CD8-positive, alpha-beta memory T cell (primary cell): ENCODE results near the gene GPC6. TPM values are rescaled to one million over a fixed set of nuclear protein-coding genes. Genes with fewer than 3 reads are reported as not detected.

Experiments
- CTCF ChIA-PET: fragments of 350-600 bp; sonication (Branson Sonifier 250); formaldehyde crosslinking; loops from one replicate; lab custom pipeline; 2021; ENCODE audit warnings: antibody characterized with exemption; lab: Charles Lee
- POLR2A ChIA-PET: fragments of 350-600 bp; sonication (Branson Sonifier 250); formaldehyde crosslinking; loops from one replicate; lab custom pipeline; 2021; ENCODE audit warnings: antibody characterized with exemption; lab: Charles Lee
- DNase-seq, 5 donors: peaks; one replicate each; pipeline versions ENCODE4 v3.0.0 to v3.0.0-alpha.2; 2020 to 2022; ENCODE audit warnings: mixed read lengths in 1 of 5
- H3K27ac ChIP-seq: one replicate; pipeline ENCODE4 v1.7.0; 2013; ENCODE audit warnings: low read depth, mild to moderate bottlenecking, low read length, moderate library complexity
- H3K27me3 ChIP-seq: 2 replicates; pipeline ENCODE4 v1.7.0; 2013; ENCODE audit warnings: low read length, mild to moderate bottlenecking; ENCODE audit not compliant: insufficient read depth, poor library complexity, severe bottlenecking
- H3K36me3 ChIP-seq: 2 replicates; pipeline ENCODE4 v1.7.0; 2013; ENCODE audit warnings: mild to moderate bottlenecking, low read length, moderate library complexity; ENCODE audit not compliant: insufficient read depth
- H3K4me1 ChIP-seq: 2 replicates; pipeline ENCODE4 v1.7.0; 2013; ENCODE audit warnings: mild to moderate bottlenecking, low read length, moderate library complexity; ENCODE audit not compliant: insufficient read depth
- H3K4me3 ChIP-seq: 2 replicates; pipeline ENCODE4 v1.7.0; 2013; ENCODE audit warnings: mild to moderate bottlenecking, low read length
- H3K9me3 ChIP-seq: 2 replicates; pipeline ENCODE4 v1.7.0; 2013; ENCODE audit warnings: mild to moderate bottlenecking, low read length
- H3K27ac Mint-ChIP-seq, 8 donors: one replicate each; pipeline ENCODE4 v1.8.0; 2020 to 2021; ENCODE audit warnings: mixed read lengths in 8 of 8, mild to moderate bottlenecking in 6 of 8, inconsistent platforms in 3 of 8, moderate library complexity in 3 of 8
- H3K27me3 Mint-ChIP-seq, 2 donors: one replicate each; pipeline ENCODE4 v1.8.0; 2020 to 2021; ENCODE audit warnings: mixed read lengths in 2 of 2, mild to moderate bottlenecking in 1 of 2, moderate library complexity in 1 of 2
- H3K36me3 Mint-ChIP-seq, 3 donors: one replicate each; pipeline ENCODE4 v1.8.0; 2020 to 2021; ENCODE audit warnings: mixed read lengths in 3 of 3, inconsistent platforms in 1 of 3, mild to moderate bottlenecking in 1 of 3
- H3K4me1 Mint-ChIP-seq, 3 donors: one replicate each; pipeline ENCODE4 v1.8.0; 2020 to 2021; ENCODE audit warnings: mixed read lengths in 3 of 3, inconsistent platforms in 1 of 3, mild to moderate bottlenecking in 1 of 3
- H3K4me3 Mint-ChIP-seq, 7 donors: one replicate each; pipeline ENCODE4 v1.8.0; 2020 to 2021; ENCODE audit warnings: mixed read lengths in 7 of 7, mild to moderate bottlenecking in 6 of 7, moderate library complexity in 4 of 7, inconsistent platforms in 2 of 7
- H3K9me3 Mint-ChIP-seq, 5 donors: one replicate each; pipeline ENCODE4 v1.8.0; 2020 to 2022; ENCODE audit warnings: mixed read lengths in 5 of 5, mild to moderate bottlenecking in 3 of 5, moderate library complexity in 2 of 5, inconsistent platforms in 1 of 5
- polyA plus RNA-seq: library from polyadenylated mRNA; unstranded; fragments of 300-500 nt; fragmentation: Illumina TruSeq; gene quantifications from one replicate; pipeline ENCODE4 v1.2.3, GENCODE V29; 2021
- total RNA-seq, 2 experiments: library from RNA; stranded (reverse); gene quantifications; one replicate each; pipeline ENCODE4 v1.2.3, GENCODE V29; 2021

Gene GPC6
- total and polyA plus RNA-seq, 3 experiments from 2014 or later = not detected

GRCh38 chr13:93729383-93729782, 502.8 kb downstream of the GPC6 start:
- H3K36me3 Mint-ChIP-seq = no peaks in the 10 kb centered on the region
- peaks cover 0 to 8% (median 5%) of the 10 kb centered on the region in 3 donors for H3K4me1 Mint-ChIP-seq
- POLR2A ChIA-PET = no interaction called here
- no peak overlapping the region for H3K27ac ChIP-seq
- no peaks in the 10 kb centered on the region for H3K4me1 ChIP-seq
- no peak overlapping the region for H3K27ac Mint-ChIP-seq
- DNase-seq = no peak
- H3K4me3 Mint-ChIP-seq = no peak overlapping the region
- H3K4me3 ChIP-seq = no peak overlapping the region
- no peaks in the 10 kb centered on the region for H3K27me3 ChIP-seq
- peaks cover 0 to 8% of the 10 kb centered on the region in 2 donors for H3K27me3 Mint-ChIP-seq
- no peaks in the 10 kb centered on the region for H3K9me3 Mint-ChIP-seq
- no peaks in the 10 kb centered on the region for H3K9me3 ChIP-seq
- CTCF ChIA-PET = interaction anchor here (1.3 kb wide), 1 partner anchor 14 kb away, joined by 3 read pairs; no protein-coding TSS in a partner anchor
- H3K36me3 ChIP-seq = no peaks in the 10 kb centered on the region

DNA sequence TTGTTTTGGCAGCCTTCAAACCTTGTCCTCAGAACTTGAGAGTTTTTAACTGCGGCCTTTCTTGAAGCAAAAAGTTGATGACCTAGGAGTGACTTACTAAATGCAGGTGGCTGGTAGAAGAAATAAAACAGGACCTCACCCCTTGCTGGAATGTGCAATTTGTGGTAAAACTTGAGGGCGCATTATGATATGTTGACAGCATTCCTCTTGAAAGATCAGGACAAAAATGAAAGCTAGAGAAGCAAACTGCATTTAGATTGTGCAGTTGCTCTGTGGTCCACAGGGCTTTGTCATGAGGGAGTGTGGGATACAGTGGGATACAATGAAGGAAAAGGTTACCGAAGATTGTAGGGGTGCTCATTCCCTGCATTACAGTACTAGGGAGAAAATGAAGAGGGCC, 504.2 kb downstream of the GPC6 start:
- ChIA-PET POLR2A (no interaction called here), CTCF (no interaction called here)
- Histone ChIP-seq H3K36me3 (no peaks in the 10 kb centered on the region), H3K9me3 (no peaks in the 10 kb centered on the region), H3K27me3 (no peaks in the 10 kb centered on the region), H3K27ac (no peak overlapping the region), H3K4me3 (no peak overlapping the region), H3K4me1 (no peaks in the 10 kb centered on the region)
- DNase-seq = no peak
- peaks cover 0 to 8% of the 10 kb centered on the region in 2 donors for H3K27me3 Mint-ChIP-seq
- peaks cover 0 to 8% (median 5%) of the 10 kb centered on the region in 3 donors for H3K4me1 Mint-ChIP-seq
- H3K9me3 Mint-ChIP-seq = no peaks in the 10 kb centered on the region
- H3K36me3 Mint-ChIP-seq = no peaks in the 10 kb centered on the region
- H3K4me3 Mint-ChIP-seq = no peak overlapping the region
- no peak overlapping the region for H3K27ac Mint-ChIP-seq

DNA sequence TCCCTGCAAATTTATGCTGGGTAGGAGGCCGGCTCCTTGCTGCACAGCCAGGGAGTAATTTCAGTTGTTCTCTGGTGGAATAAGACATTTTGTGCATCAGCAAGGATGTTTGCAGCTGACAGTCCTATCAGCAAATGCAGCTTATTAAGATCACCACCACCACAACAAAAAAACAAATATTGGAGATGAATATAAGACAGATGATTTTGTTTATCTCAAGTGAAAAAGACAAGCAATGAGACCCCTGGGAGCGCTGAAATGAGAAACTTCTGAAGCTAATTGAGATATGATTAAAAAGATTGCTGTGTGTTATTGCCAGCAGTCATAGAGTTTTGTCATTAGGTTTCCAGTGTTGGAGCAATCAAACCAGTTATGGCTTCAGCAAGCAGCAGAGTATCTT, 505.6 kb downstream of the GPC6 start:
- no peak overlapping the region for H3K27ac Mint-ChIP-seq
- no peak overlapping the region for H3K4me3 Mint-ChIP-seq
- peaks cover 0 to 7% of the 10 kb centered on the region in 2 donors for H3K27me3 Mint-ChIP-seq
- Histone ChIP-seq H3K27ac (no peak overlapping the region), H3K27me3 (no peaks in the 10 kb centered on the region), H3K9me3 (no peaks in the 10 kb centered on the region), H3K36me3 (no peaks in the 10 kb centered on the region), H3K4me3 (no peak overlapping the region), H3K4me1 (no peaks in the 10 kb centered on the region)
- DNase-seq = no peak
- ChIA-PET POLR2A (no interaction called here), CTCF (no interaction called here)
- no peaks in the 10 kb centered on the region for H3K36me3 Mint-ChIP-seq
- peaks cover 0 to 7% (median 5%) of the 10 kb centered on the region in 3 donors for H3K4me1 Mint-ChIP-seq
- no peaks in the 10 kb centered on the region for H3K9me3 Mint-ChIP-seq

GRCh38 chr13:93736081-93736480, 509.5 kb downstream of the GPC6 start:
- no peak overlapping the region for H3K27ac ChIP-seq
- H3K4me3 ChIP-seq = no peak overlapping the region
- H3K4me1 ChIP-seq = no peaks in the 10 kb centered on the region
- Mint-ChIP-seq H3K9me3 (peaks cover 0 to 2% (median 0%) of the 10 kb centered on the region in 5 donors), H3K4me1 (no peaks in the 10 kb centered on the region), H3K4me3 (no peak overlapping the region), H3K27me3 (no peaks in the 10 kb centered on the region), H3K36me3 (no peaks in the 10 kb centered on the region), H3K27ac (no peak overlapping the region)
- DNase-seq = no peak
- H3K36me3 ChIP-seq = no peaks in the 10 kb centered on the region
- no peaks in the 10 kb centered on the region for H3K9me3 ChIP-seq
- POLR2A ChIA-PET = no interaction called here
- H3K27me3 ChIP-seq = no peaks in the 10 kb centered on the region
- CTCF ChIA-PET = no interaction called here

DNA sequence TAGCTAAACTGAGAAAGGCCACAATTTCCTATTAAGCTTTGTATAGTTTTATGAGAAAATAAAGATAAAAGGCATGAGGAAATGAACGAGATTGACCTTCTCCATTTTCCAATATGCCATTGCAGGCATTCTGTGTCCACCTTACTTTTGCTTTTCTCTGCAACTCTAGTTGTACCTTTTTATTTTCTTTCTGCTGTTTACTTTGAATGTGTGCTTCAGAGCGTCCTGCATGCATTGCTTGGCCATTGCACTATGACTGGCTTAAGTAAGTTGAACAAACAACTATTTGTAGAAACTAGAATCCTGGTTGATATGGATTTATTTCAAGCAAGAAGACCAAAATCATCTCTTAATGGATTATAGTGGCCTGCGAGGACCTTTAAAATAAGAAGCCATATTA, 510.3 kb downstream of the GPC6 start:
- H3K27ac ChIP-seq = no peak overlapping the region
- Mint-ChIP-seq H3K36me3 (no peaks in the 10 kb centered on the region), H3K27me3 (no peaks in the 10 kb centered on the region), H3K4me3 (no peak overlapping the region), H3K27ac (no peak overlapping the region), H3K4me1 (no peaks in the 10 kb centered on the region), H3K9me3 (peaks cover 0 to 2% (median 0%) of the 10 kb centered on the region in 5 donors)
- ChIA-PET POLR2A (no interaction called here), CTCF (no interaction called here)
- no peaks in the 10 kb centered on the region for H3K27me3 ChIP-seq
- H3K4me1 ChIP-seq = no peaks in the 10 kb centered on the region
- no peaks in the 10 kb centered on the region for H3K36me3 ChIP-seq
- no peak for DNase-seq
- H3K4me3 ChIP-seq = no peak overlapping the region
- H3K9me3 ChIP-seq = no peaks in the 10 kb centered on the region

DNA sequence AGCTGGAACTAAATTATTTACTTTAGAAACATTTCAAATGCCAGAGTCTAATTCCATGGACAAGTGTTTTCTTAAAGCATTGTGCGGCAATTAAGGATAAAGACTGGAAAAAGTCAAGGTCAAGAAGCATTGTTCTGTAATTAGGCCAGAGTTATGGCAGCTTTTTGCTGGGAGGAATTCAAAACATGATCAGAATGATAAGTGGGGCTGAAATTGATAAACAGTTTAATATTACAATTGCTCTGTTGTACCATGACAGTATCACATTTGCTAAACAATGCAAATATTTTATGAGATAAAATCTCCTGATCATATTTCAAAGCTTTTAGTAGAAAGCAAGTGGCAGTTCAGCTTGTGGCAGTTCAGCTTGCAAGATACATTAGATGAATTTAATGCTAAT, 513.7 kb downstream of the GPC6 start:
- CTCF ChIA-PET = no interaction called here
- Histone ChIP-seq H3K27ac (no peak overlapping the region), H3K36me3 (no peaks in the 10 kb centered on the region), H3K4me3 (no peak overlapping the region), H3K4me1 (no peaks in the 10 kb centered on the region), H3K9me3 (no peaks in the 10 kb centered on the region), H3K27me3 (no peaks in the 10 kb centered on the region)
- H3K4me1 Mint-ChIP-seq = no peaks in the 10 kb centered on the region
- no peaks in the 10 kb centered on the region for H3K27me3 Mint-ChIP-seq
- H3K27ac Mint-ChIP-seq = no peak overlapping the region
- POLR2A ChIA-PET = no interaction called here
- peaks cover 0 to 5% (median 0%) of the 10 kb centered on the region in 5 donors for H3K9me3 Mint-ChIP-seq
- H3K36me3 Mint-ChIP-seq = no peaks in the 10 kb centered on the region
- no peak for DNase-seq
- no peak overlapping the region for H3K4me3 Mint-ChIP-seq

DNA sequence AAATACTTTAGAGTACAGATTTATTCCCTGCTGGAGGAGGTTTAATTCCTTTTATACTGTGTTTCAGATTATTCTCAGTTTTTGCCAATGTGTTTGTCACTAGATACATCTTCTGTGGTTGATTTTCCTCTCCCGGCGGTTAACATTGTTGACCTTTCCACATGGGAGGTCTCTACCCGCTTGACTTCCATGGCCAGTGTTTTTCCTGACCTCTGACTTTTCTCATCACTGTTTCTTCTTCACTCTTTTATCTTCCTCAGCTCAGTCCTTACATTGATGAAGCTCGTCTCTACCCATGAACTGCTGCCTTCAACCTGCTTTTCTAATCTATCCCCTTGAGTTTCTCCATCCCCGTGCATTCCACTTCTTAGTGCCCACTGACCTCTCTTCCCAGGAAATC, 517.4 kb downstream of the GPC6 start:
- H3K27ac Mint-ChIP-seq = no peak overlapping the region
- Histone ChIP-seq H3K4me3 (no peak overlapping the region), H3K9me3 (no peaks in the 10 kb centered on the region), H3K27me3 (no peaks in the 10 kb centered on the region), H3K4me1 (no peaks in the 10 kb centered on the region), H3K27ac (no peak overlapping the region), H3K36me3 (no peaks in the 10 kb centered on the region)
- H3K27me3 Mint-ChIP-seq = no peaks in the 10 kb centered on the region
- no peak for DNase-seq
- peaks cover 0 to 5% (median 0%) of the 10 kb centered on the region in 5 donors for H3K9me3 Mint-ChIP-seq
- ChIA-PET CTCF (no interaction called here), POLR2A (no interaction called here)
- no peak overlapping the region for H3K4me3 Mint-ChIP-seq
- no peaks in the 10 kb centered on the region for H3K4me1 Mint-ChIP-seq
- no peaks in the 10 kb centered on the region for H3K36me3 Mint-ChIP-seq

DNA sequence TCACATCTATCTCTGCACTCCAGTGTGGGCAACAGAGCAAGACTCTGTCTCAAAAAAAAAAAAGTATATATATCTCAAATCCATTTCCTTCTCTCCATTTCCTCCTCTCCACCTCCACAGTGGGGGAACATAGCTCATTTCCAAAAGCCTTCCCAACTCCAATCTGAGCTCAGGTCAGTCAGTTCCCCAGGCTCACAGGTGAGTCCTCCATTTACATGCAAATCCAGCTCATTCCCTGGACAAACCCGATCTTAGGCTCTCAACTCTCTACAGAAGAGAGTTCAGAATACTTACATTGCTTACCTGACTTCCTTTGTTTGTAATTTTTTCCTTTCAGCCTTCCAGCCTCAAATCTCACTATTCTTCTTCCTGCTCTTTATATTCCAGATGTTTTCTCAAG, 518.3 kb downstream of the GPC6 start:
- Histone ChIP-seq H3K9me3 (no peaks in the 10 kb centered on the region), H3K27ac (no peak overlapping the region), H3K27me3 (no peaks in the 10 kb centered on the region), H3K36me3 (no peaks in the 10 kb centered on the region), H3K4me3 (no peak overlapping the region), H3K4me1 (no peaks in the 10 kb centered on the region)
- ChIA-PET POLR2A (no interaction called here), CTCF (no interaction called here)
- no peak for DNase-seq
- Mint-ChIP-seq H3K27ac (no peak overlapping the region), H3K4me1 (no peaks in the 10 kb centered on the region), H3K36me3 (no peaks in the 10 kb centered on the region), H3K9me3 (peaks cover 0 to 3% (median 0%) of the 10 kb centered on the region in 5 donors), H3K4me3 (no peak overlapping the region), H3K27me3 (no peaks in the 10 kb centered on the region)

DNA sequence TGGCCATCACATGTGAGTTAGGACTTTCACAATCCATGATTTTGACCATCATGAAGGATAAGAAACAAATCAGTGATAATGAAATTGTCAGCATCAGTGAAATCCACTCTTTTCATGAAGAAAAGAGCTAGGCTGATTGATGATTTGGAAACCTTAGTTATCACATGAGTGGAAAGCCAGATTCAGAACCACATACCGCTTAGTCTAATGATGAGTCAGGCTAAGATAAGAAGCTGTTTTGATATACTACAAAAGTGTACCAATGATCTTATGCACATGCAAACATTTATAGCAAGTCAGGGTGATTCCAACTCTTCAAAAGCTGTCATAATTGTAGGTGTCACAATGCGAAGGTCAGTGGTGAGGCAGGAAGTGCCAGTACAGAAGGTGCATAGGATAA, 519.3 kb downstream of the GPC6 start:
- peaks cover 0 to 4% (median 0%) of the 10 kb centered on the region in 3 donors for H3K4me1 Mint-ChIP-seq

More for the DNA sequence above, 519.3 kb downstream of the GPC6 start:
- Mint-ChIP-seq H3K9me3 (peaks cover 0 to 3% (median 0%) of the 10 kb centered on the region in 5 donors), H3K27ac (no peak overlapping the region), H3K27me3 (no peaks in the 10 kb centered on the region), H3K4me3 (no peak overlapping the region), H3K36me3 (no peaks in the 10 kb centered on the region)
- Histone ChIP-seq H3K36me3 (no peaks in the 10 kb centered on the region), H3K27ac (no peak overlapping the region), H3K27me3 (no peaks in the 10 kb centered on the region), H3K4me3 (no peak overlapping the region), H3K4me1 (no peaks in the 10 kb centered on the region), H3K9me3 (no peaks in the 10 kb centered on the region)
- POLR2A ChIA-PET = no interaction called here
- DNase-seq = no peak
- CTCF ChIA-PET = no interaction called here
